ACHN (cell line): Measurements from ENCODE around the gene METTL2B.
"Not testable (repeated sequence)": the region's sequence is repeated elsewhere in the genome, so short reads cannot be mapped to it uniquely, and the experiment has no call there.

Source experiments
- DNase-seq: peaks from one replicate; pipeline ENCODE4 v3.0.0-alpha.2; 2015
- in situ Hi-C: cut with HindIII; loops from 2 replicates; pipeline ENCODE4 v1.10.0; 2017; ENCODE audit warnings: low sequenced_read_pairs, low pct_ligation_motif_present, low pct_unique_long_range_greater_than_20kb

METTL2B gene, protein sequence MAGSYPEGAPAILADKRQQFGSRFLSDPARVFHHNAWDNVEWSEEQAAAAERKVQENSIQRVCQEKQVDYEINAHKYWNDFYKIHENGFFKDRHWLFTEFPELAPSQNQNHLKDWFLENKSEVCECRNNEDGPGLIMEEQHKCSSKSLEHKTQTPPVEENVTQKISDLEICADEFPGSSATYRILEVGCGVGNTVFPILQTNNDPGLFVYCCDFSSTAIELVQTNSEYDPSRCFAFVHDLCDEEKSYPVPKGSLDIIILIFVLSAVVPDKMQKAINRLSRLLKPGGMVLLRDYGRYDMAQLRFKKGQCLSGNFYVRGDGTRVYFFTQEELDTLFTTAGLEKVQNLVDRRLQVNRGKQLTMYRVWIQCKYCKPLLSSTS

DNA sequence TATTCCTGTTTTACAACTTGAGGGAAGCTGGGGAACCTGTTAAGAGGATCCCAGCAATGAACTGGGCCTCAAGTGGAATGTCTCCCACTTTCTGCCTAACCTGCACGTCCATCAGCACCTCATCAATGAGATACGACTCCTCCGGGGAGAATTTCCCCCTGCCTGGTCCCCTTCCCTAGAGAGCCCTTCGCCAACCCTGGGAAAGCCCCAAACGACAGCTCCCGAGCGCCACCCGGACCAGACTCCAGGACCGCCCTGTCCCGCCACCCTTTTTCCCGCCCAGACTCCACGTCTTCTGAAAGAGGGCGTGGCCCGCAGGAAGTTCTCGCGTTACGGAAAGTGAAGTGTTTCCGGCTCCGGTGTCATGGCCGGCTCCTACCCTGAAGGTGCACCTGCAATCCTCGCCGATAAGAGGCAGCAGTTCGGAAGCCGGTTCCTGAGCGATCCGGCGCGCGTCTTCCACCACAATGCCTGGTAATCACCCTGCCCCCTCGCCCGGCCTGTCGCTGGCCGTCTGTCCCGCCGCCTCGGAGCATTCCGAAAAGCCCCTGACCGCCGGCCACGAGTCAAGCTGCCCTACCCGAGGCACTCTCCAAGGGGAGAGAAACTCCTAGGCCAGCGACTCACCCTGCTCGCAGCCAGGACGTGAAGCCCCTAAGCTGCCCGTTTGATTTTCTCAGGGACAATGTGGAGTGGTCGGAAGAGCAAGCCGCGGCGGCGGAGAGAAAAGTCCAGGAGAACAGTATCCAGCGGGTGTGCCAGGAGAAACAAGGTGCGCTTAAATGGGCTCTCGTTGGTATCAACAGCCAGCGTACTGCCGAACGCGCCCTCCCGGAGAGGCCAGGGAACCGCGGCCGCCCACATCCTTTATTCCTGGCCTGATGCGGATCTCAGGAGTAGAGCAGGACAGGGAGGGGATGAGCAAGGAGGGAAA lies at the start of gene METTL2B:
Gene METTL2B (plus strand): TSS at position 347 of the 934 bp plus-strand sequence. CDS start 18 bp downstream, at position 365.
- peak; percentile 99 for DNase-seq
- in situ Hi-C loops, result not testable (repeated sequence)

DNA sequence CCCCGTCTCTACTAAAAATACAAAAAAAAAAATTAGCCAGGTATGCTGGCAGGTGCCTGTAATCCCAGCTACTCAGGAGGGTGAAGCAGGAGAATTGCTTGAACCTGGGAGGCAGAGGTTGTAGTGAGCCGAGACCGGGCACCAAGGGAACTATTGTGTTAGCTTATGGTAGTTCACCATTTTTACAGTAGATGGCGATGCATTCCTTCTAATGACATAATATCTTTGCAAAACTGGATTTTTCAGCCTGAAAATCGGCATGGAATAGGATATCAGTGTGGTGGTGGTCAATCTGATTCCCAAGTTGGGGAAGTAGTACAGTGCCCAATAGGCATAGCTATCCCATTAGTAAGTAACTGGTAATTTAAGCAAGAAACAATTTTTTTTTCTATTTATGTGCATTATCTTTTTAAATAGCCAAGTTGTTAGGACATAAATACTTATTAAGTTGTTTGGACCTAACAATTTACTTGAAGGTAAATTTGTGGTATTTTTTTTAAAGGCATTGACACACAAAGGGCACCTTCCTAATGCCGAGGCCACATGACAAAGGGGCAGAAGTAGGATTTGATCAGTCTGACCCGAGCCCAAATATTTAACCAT lies 49.2 kb upstream of the METTL2B start:
- peak; percentile 74 for DNase-seq
- in situ Hi-C loops, result no loop called here

DNA sequence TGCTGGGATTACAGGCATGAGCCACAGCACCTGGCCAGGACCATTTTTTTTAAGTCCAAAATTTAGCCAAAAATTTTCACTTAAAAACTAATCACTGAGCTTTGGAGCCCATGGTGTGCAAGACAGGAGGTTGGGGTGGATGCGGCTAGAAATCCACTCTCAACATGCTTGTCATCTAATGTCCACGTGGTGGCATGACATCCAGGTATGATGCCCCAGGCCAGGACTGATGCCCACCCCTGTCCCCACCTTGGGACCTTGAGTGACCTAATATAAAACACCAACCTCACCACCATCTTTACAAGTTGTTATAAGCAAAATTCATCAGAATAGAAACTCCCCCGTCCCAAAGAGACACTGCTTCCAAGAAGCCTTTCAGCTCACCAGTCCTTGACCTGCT lies 46.3 kb upstream of the METTL2B start:
- DNase-seq, result no peak
- in situ Hi-C loops, result no loop called here

DNA sequence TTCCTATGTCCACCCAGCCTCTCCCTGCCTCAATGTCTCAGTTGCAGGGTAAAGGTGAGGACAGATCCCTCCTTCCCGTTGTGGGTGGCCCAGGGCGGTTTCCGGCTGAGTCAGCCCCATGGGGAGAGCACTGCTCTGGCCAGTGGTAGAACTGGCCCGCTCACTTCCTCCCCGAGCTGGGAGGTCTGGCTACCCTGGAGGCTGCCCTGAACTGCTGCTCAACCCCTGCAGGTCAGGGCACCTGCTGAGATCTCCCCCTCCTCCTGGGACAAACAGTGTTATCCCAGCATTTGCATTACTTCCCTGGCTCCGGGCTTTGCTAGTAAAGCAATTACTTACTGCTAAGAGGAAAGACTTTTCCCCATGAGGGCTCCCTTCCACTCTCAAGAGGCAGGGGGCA lies 45.3 kb upstream of the METTL2B start:
- no peak for DNase-seq
- in situ Hi-C loops, result no loop called here

DNA sequence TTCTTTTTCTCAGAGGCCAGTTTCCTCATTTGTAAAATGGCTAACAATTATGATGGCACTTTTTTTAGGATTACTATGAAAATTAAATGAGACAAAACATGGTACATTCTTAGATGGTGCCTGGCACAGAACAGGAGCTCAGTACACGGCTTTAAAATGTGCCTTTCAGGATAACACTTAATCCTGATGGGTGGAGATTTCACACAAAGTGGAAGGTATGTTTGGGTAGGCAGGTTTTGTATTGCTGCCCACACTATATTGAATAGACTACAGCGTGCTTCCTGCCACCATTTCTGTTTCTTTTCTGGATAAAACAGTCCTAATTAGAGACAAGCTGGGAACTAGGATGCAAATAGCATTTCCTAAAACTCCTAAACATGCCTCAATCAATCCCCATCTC lies 44.8 kb upstream of the METTL2B start:
- in situ Hi-C loops, result no loop called here

DNA sequence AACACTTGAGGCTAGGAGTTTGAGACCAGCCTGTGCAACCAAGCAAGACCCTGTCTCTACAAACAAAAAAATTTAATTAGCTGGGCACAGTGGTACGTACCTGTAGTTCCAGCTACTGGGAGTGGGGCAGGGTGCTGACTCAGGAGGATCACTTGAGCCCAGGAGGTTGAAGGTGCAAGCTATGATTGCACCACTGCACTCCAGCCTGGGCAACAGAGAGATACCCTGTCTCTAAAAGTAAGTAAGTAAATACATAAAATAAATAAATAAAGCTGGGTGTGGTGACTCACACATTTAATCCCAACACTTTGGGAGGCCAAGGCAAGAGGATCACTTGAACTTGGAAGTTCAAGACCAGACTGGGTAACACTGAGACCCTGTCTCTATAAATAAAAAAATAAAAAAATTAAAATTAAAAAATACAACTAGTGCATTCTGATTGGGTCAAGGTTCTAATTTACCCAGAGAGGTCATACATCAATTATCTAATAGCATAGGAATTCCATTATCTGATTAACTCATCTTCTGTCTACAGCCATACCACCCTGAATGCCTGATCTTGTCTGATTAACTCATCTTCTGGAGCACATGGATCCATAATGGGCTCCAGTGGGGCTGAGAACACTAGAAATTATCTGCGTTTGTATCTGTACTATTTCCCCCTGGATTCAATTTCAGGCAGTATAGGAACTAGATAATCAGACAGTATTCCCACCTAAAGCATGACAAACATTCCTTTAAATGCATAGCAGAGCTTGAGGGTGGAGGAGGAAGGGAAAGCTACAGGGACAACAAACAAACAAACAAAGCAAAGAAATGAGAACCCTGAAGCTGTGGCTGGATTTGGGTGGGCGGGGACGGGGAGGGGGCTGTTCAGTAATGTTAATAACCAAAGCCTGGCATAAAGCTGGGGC lies 41.9 kb upstream of the METTL2B start:
- in situ Hi-C loops, result no loop called here
- no peak for DNase-seq

More for the DNA sequence above, 44.8 kb upstream of the METTL2B start:
- DNase-seq, result no peak

DNA sequence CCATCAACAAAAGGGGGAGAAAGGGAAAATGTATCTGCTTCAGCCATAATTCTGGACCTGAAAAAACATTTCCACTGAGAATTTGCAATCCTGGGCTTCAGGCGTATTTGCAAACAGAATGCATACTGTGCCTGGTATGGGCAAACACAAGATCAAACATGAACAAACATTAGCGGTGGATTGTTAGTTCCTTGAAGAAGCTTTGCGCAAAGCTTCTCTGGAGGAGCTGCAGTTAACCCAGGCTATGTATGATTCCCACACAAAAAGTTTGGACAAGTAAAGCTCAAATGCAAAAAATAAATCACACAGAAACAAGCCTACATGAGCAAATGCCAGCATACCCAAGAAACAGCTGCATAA lies 41.2 kb upstream of the METTL2B start:
- no peak for DNase-seq
- in situ Hi-C loops, result no loop called here

DNA sequence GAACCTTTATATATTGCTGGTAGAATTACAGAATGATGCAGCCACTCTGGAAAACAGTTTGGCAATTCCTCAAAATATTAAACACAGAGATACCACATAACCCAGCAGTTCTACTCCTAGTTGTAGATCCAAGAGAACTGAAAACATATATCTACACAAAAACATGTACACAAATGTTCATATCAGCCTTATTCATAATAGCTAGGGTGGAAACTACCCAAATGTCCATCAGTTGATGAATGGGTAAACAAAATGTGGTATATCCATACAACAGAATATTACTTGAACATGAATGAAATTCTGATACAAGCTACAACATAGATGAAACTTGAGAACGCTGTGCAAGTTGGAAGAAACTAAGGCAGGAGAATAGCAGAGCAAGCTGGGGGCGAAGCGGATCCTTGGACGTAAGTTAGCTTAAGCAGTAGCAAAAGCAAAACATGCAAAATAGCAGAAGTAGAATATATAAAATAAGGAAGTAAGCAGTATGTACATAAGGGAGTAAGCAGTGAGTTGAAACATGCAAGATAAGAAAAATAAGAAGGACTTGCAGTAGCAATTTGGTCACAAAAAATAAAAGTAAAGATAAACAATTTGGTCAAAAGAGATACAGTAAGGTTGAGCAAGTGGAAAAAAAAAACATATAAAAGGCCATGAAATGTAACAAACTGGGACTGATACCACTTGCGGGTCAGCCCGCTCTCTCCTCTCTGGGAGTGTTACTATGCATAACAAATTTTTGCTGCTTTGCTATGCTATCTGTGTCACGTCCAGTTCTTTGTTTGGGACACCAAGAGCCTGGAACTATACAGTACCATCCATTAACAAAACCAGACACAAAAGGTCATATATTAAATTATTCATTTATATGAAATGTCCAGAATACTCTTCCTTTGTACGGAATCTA lies 38.9 kb upstream of the METTL2B start:
- DNase-seq, result no peak
- in situ Hi-C loops, result no loop called here

DNA sequence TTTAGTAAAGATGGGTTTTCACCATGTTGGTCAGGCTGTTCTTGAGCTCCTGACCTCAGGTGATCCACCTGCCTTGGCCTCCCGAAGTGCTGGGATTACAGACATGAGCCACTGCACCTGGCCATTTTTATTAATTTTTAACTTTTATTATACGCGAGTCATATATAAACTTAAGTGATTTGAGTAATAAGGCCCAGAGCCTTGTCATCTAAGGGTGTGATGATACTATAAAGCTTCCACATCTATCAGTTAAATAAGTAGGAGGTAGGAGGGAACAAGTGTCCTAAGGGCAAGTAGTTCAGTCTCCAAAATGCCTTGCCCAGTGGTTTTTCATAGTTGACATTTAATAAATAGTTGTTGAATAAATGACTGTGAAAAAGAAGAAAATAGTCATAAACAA lies 34.2 kb upstream of the METTL2B start:
- no peak for DNase-seq

DNA sequence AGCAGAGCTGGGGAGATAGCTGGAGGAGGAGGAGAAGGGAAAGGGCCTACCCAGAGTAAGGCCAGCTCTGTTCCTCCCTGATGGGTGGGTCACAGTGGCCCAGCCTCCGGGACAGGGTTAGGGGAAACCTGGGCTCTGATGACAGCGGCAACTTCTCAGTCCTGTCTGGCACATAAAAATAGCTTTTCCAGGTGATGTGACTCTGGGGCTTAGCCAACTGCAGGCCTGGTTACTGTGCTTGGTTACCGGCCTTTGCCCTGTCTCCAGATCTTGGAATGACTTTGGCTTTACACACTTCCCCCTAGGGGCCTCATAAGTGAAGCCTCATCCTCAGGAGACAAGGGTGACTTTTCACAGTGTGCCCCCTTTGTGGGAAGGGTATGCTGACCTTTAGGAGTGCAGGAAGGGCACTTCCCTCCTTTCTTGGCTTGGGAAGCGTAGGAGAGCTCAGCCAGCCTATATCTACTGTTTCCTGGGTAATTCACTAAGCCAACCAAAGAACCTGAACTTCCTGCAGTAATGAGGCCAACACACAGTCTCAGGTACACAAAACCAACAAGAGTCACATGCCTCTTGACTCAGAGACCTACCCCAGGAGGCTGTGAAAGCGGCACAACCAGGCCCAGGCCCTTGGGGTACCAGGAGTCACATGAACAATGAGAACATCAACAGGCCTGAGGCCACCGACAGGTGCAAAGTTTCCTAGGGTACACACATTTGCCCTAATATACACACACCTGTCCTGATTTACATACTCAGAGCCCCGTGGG lies 32.5 kb upstream of the METTL2B start:
- in situ Hi-C loops, result no loop called here
- no peak for DNase-seq

More for the DNA sequence above, 34.2 kb upstream of the METTL2B start:
- in situ Hi-C loops, result no loop called here

DNA sequence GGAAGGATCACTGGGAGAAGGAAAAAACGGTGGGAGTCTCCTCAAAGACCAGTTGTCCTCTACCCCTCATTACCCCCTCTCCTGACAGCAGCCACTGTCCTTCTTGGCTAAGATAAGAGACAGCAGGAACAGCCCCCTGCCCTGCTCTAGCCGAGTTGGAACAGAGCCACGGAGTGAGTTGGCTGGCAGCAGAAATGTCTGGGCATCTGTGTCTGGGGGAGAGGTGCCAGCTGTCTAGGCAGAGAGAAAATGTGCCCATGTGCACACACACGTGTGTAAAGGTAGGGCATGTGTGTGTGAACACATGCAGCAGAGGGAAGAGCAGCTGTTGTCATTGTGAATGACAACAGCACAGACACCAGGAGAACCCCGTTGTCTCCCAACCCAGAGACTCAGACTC lies 30.2 kb upstream of the METTL2B start:
- DNase-seq, result no peak
- in situ Hi-C loops, result no loop called here

DNA sequence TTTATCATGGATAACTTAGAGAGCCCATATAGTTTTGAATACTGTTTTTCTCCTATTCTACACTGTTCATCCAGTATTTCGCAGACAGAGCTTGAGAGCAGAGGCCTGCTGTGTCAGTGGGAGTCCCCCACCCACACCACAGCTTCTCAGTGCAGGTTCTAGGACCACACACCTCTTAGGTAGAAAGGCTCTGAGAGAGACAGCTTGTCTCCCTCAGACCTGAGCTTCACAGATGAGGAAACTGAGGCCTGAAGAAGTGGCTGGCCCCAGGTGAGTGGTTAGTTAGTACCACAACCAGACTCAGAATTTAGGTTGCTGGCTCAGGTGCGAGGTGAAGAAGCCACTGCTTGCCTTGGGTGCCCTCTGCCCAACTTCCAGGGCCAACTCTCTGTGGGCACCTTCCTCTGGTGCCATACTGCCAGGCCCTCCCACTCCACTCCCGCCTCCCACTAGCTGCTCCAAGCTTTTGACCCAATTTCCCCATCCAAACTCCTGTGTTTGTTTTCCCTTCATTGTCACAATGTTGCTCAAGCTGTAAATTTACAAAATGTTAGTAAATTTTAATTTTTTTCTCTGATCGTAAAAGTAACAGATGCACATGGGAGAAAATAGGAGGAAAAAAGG lies 28.5 kb upstream of the METTL2B start:
- no peak for DNase-seq
- in situ Hi-C loops, result no loop called here

DNA sequence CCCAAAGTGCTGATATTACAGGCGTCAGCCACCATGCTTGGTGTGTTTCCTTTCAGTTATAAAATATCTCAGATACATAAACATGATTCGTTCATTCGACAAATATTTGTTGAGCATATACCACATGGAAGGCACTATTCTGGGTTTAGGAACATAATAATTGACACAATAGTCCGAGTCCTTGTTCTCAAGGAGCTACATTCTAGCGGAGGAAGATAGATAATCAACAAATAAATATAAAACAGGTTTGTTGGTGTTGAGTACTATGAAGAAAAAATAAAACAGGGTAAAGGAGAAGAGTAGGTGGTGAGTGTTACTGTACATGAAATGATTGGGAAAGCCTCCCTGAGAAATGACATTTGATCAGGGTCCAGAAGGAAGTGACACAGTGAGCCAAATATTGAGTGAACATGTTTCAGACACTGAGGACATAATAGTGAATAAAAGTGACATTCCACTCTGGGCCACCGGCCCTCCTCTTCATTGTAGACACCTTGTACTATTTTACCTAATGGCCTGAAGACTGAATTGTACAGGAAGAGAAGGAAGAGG lies 27.7 kb upstream of the METTL2B start:
- in situ Hi-C loops, result no loop called here
- DNase-seq, result no peak

DNA sequence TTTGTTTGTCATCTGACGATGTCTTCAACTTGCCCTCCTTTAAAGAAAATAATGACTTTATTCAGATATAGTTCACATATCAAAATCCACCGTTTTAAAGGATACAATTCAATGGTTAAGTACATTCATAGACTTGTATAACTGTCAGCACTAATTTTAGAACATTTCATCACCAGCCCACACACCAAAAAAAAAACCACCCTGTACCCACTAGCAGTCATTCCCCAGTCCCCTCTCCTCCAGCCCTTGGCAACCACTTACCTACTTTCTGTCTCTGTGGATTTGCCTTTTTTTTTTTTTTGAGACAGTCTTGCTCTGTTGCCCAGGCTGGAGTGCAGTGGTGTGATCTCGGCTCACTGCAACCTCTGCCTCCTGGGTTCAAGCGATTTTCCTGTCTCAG lies 26.1 kb upstream of the METTL2B start:
- in situ Hi-C loops, result no loop called here
- DNase-seq, result no peak

DNA sequence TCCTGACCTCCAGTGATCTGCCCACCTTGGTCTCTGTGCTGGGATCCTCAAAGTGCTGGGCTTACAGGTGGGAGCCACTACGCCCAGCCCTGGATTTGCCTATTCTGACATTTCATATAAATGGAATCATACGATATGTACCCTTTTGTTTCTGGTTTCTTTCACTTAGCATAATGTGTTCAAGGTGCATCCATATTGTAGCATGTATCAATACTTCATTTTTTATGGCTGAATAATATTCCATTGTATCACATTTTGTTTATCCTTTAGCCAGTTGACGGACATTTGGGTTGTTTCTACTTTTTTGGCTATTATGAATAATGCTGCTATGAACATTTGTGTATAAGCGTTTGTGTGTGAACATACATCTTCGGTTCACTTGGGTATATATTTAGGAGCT lies 25.6 kb upstream of the METTL2B start:
- in situ Hi-C loops, result no loop called here
- DNase-seq, result no peak

DNA sequence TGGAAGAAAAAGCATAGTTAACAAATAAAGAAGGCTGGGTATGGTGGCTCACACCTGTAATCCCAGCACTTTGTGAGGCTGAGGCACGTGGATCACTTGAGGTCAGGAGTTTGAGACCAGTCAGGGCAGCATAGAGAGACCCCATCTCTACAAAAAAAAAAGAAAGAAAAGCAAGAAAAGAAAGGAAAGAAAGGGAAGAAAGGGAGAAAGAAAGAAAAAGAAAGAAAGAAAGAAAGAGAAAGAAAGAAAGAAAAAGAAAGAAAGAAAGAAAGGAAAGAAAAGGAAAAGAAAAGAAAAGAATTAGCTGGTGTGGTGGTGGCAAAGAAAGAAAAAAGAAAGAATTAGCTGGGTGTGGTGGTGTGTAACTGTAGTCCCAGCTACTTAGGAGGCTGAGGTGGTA lies 24.0 kb upstream of the METTL2B start:
- in situ Hi-C loops, result no loop called here
- DNase-seq, result no peak
